Testis (tissue), 2 donors: ENCODE measurements around the gene SLC38A2.
A peak's percentile ranks its signal among the peaks of the same experiment; 100 is the strongest.

Experiments used
- POLR2A ChIP-seq: fragments of 450-650 bp; IDR thresholded peaks from one replicate; pipeline ENCODE4 v1.6.1; 2017; ENCODE audit warnings: antibody characterized with exemption, mild to moderate bottlenecking, moderate library complexity
- TF ChIP-seq, protein P1 (sequence below), 3 experiments: fragments of 450-650 bp in 2 of 3; fragments of 200-600 bp in 1 of 3; sonication (generic) in 1 of 3; IDR thresholded peaks; one replicate each; pipeline ENCODE4 v1.5.1; 2016 to 2019; ENCODE audit warnings: antibody characterized with exemption in 3 of 3, mild to moderate bottlenecking in 2 of 3, moderate library complexity in 1 of 3

DNA sequence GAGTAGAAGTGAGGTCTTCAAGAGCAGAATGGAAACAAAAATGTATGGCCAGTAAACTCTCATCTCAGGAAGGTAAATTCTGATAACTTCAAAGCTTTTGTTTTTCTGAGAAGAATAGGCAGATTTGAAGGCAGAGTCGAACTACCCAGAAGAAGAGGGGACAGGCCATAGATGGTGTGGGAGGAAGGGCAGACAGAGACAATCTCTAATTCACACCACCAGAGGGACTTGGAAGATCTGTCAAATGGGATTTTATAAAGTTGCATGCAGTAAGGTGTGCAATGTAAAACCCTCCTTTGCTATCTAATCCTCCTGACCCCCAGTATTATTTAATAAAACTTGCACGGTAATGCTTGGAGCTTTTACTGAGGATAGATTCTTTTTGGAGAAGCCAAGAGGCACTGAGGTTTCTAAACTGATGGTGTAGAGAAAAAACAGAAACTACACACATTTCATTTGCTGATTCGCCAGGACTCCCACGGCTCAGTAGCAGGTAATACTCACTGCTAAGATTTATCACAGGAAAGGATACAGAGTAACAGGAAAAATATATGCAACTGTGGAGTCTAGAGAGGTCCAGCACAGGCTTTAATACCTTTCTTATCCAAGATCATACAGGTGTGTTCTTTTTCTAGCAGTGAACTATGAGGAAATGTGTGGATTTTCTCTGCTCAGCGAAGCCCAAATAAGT lies 18.3 kb downstream of the SLC38A2 start:
- TF ChIP-seq, protein P1, sequence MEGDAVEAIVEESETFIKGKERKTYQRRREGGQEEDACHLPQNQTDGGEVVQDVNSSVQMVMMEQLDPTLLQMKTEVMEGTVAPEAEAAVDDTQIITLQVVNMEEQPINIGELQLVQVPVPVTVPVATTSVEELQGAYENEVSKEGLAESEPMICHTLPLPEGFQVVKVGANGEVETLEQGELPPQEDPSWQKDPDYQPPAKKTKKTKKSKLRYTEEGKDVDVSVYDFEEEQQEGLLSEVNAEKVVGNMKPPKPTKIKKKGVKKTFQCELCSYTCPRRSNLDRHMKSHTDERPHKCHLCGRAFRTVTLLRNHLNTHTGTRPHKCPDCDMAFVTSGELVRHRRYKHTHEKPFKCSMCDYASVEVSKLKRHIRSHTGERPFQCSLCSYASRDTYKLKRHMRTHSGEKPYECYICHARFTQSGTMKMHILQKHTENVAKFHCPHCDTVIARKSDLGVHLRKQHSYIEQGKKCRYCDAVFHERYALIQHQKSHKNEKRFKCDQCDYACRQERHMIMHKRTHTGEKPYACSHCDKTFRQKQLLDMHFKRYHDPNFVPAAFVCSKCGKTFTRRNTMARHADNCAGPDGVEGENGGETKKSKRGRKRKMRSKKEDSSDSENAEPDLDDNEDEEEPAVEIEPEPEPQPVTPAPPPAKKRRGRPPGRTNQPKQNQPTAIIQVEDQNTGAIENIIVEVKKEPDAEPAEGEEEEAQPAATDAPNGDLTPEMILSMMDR (IDR thresholded peaks at IDR 0.05) = peak in 1 of 3 experiments; percentile 6
- TF ChIP-seq POLR2A = no peak
